Measurements from ENCODE around the gene ABCG4. TPM values are rescaled to one million over a fixed set of nuclear protein-coding genes. Genes with fewer than 3 reads are reported as not detected.
A peak's percentile ranks its signal among the peaks of the same experiment; 100 is the strongest.

Gene ABCG4
- total and polyA plus RNA-seq, 9 of the 15 experiments (the other 6 are each of a cell fraction or from before 2014, with no cell fraction given), result 0.03 to 0.11 (median 0.07) TPM; not detected in 4

DNA sequence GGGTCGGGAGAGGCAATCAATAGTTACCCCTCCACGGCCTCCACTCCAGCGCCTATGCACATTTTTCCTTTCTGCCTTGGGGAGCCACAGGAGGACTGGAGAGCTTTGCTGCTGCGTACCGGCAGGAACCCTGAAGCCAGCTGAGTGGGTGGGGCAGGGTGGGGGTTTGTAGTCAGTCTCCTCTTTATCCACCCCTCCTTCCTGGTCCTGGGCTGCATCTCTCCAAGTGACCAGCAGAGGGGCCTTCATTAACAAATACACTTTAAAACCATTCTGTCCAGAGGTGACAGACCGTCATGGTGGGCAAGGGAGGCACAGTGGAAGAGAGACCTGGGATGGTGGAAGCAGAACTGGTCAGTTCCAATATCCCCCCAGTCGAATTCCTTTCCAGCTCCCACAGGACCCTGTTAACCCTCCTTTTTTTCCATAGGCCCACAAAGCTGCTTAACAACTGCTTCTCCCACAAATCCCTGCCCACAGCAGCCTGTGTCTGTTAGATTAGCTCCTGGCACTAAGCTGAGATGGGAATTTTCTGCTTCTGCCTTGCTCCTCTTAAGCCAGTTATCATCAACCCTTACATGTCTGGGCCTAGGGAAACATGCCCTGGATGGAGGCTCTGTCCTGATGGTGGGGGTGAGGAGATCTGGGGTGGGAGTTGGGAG is 3.9 kb upstream of the ABCG4 start (continued):
- TF ChIP-seq, protein P1, sequence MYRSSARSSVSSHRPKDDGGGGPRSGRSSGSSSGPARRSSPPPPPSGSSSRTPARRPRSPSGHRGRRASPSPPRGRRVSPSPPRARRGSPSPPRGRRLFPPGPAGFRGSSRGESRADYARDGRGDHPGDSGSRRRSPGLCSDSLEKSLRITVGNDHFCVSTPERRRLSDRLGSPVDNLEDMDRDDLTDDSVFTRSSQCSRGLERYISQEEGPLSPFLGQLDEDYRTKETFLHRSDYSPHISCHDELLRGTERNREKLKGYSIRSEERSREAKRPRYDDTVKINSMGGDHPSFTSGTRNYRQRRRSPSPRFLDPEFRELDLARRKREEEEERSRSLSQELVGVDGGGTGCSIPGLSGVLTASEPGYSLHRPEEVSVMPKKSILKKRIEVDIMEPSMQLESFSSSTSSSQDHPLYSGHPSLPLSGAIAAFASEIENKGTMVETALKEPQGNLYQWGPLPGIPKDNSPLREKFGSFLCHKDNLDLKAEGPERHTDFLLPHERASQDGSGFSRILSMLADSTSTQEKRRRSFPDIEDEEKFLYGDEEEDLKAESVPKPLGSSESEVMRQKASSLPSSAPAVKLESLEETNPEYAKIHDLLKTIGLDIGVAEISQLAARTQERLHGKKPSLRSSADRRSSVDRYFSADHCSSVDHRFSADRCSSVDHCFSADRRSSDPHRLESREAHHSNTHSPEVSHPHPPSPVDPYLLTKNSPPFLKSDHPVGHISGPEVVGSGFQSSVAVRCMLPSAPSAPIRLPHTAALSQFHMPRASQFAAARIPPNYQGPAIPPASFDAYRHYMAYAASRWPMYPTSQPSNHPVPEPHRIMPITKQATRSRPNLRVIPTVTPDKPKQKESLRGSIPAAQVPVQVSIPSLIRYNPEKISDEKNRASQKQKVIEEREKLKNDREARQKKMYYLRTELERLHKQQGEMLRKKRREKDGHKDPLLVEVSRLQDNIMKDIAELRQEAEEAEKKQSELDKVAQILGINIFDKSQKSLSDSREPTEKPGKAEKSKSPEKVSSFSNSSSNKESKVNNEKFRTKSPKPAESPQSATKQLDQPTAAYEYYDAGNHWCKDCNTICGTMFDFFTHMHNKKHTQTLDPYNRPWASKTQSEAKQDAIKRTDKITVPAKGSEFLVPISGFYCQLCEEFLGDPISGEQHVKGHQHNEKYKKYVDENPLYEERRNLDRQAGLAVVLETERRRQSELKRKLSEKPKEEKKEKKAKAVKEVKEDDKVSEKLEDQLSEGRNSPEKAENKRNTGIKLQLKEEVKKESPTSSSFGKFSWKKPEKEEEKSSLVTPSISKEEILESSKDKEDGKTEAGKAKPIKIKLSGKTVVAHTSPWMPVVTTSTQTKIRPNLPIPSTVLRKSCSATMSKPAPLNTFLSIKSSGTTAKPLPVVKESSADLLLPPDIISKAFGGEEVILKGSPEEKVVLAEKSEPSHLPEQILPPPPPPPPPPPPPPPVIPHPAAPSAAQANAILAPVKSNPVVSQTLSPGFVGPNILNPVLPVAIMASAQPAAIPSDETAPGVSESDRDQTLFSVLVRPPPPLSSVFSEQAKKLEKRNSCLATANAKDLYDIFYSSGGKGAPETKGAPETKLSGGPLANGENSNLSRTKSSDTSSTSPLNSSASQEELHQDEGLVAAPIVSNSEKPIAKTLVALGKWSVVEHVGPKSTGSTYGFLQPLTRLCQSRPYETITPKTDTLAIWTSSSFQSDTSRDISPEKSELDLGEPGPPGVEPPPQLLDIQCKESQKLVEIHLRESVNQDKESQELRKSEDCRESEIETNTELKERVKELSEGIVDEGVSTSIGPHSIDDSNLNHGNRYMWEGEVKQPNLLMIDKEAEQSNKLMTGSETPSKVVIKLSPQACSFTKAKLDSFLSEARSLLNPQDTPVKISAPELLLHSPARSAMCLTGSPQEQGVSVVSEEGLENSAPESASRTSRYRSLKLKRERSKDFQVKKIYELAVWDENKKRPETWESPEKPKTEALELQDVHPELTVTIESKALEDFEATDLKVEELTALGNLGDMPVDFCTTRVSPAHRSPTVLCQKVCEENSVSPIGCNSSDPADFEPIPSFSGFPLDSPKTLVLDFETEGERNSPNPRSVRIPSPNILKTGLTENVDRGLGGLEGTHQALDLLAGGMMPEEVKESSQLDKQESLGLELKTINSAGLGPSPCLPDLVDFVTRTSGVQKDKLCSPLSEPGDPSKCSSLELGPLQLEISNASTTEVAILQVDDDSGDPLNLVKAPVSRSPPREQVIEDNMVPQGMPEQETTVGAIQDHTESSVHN (IDR thresholded peaks at IDR 0.05; ENCODE audit: borderline replicate concordance in 1 of 2, low read depth in 1 of 2), result no peak
- TF ChIP-seq MAZ (CRISPR knock-in tag; conservative IDR thresholded peaks at IDR 0.05 in 1 of 2, IDR thresholded peaks at IDR 0.05 in 1 of 2) (peak in 1 of 2 experiments; percentile 74; a peak in 2 of 4 replicates), TOE1 (IDR thresholded peaks at IDR 0.05; ENCODE audit: borderline replicate concordance) (no peak), TOE1 (CRISPR knock-in tag; IDR thresholded peaks at IDR 0.05; ENCODE audit: borderline replicate concordance, low read depth) (no peak), ETV1 (tag; conservative IDR thresholded peaks at IDR 0.05; ENCODE audit: low read depth) (no peak), ELF1 (tag; IDR thresholded peaks at IDR 0.05) (0 out of 2 replicates have a peak, but pooled peaks have one; percentile 31), EGR1 (conservative IDR thresholded peaks at IDR 0.05) (peak; percentile 47), RAD21 (CRISPR knock-in tag; conservative IDR thresholded peaks at IDR 0.05 in 1 of 2, IDR thresholded peaks at IDR 0.05 in 1 of 2) (peak; percentile 44 to 62), ZNF274 (IDR thresholded peaks at IDR 0.05; ENCODE audit: borderline replicate concordance, low read depth, low read length) (no peak), SNRNP70 (optimal IDR thresholded peaks at IDR 0.05; ENCODE audit: low read depth, low read length) (no peak), MTF1 (CRISPR knock-in tag; IDR thresholded peaks at IDR 0.05; ENCODE audit: borderline replicate concordance) (no peak), CBX8 (IDR thresholded peaks at IDR 0.05; ENCODE audit: borderline replicate concordance, extremely low read depth, low read depth, low read length, poor library complexity, severe bottlenecking) (no peak), CREM (IDR thresholded peaks at IDR 0.05; ENCODE audit: low read depth) (0 out of 2 replicates have a peak, but pooled peaks have one; percentile 8), RCOR1 (IDR thresholded peaks at IDR 0.05; ENCODE audit: borderline replicate concordance in 1 of 2, low read depth in 2 of 2, low read length in 2 of 2) (peak in 1 of 2 experiments; percentile 59; a peak in 2 of 4 replicates), CBX3 (IDR thresholded peaks at IDR 0.05; ENCODE audit: borderline replicate concordance in 1 of 2, low read length in 2 of 2) (no peak)
- TF ChIP-seq, protein P2, sequence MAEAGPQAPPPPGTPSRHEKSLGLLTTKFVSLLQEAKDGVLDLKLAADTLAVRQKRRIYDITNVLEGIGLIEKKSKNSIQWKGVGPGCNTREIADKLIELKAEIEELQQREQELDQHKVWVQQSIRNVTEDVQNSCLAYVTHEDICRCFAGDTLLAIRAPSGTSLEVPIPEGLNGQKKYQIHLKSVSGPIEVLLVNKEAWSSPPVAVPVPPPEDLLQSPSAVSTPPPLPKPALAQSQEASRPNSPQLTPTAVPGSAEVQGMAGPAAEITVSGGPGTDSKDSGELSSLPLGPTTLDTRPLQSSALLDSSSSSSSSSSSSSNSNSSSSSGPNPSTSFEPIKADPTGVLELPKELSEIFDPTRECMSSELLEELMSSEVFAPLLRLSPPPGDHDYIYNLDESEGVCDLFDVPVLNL (CRISPR knock-in tag; IDR thresholded peaks at IDR 0.05; ENCODE audit: low read depth), result no peak
